OCI-LY1 (cell line): Measurements from ENCODE around the gene ENDOV.

ENCODE experiments used
- CTCF ChIP-seq: fragments of 200-600 bp; sonication (generic), shearing (Covaris generic); IDR thresholded peaks from 2 replicates; pipeline ENCODE4 v1.5.1; 2017; ENCODE audit warnings: mild to moderate bottlenecking, antibody characterized with exemption, low read length, moderate library complexity, mixed read lengths
- EZH2 ChIP-seq: fragments of 200-600 bp; sonication (generic), shearing (Covaris generic); IDR thresholded peaks from 2 replicates; pipeline ENCODE4 v1.8.0; 2017; ENCODE audit warnings: borderline replicate concordance, mixed run types, mild to moderate bottlenecking, antibody characterized with exemption, low read length, moderate library complexity, mixed read lengths

DNA sequence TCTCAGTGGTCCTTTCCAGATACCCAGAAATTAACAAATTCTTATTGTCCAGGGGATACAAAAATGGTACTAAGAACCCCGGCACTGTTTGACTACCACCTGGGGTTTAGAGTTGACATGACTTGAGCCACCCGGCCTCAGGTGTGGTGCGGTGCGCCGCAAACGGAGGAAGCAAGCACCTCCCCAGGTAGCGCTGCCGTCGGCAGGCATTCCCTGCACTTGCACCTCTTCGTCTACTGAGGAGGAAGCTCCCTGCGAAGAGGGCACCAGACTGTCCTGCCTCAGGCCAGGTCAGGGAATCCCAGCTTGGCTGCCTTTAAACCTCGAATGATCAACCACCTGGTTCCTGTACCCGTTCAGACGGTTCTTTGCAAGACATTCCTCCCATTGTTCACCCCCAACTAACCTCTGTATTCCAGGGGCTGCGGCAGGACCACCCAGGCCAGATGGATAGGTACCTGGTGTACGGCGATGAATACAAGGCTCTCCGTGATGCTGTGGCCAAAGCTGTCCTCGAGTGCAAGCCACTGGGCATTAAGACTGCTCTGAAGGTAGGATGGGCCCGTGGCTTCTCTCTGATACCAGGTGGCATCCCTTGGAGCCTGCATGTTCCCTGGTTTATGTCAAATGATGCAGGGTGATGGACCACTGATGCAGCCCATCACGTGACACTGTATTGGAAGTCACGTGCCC is 40.8 kb upstream of the ENDOV start:
- TF ChIP-seq CTCF = no peak
- TF ChIP-seq EZH2 = no peak
